GM12892 (cell line): ENCODE measurements around the gene ROBO4.

Experiments
- DNase-seq: peaks from one replicate; pipeline ENCODE4 v3.0.0; 2011; ENCODE audit not compliant: insufficient read length
- FAIRE-seq: peaks from 2 replicates; lab custom pipeline; 2011; peaks lifted over from hg19 to GRCh38; lab: Jason Lieb, UNC
- POLR2A ChIP-seq: IDR thresholded peaks from 2 replicates; pipeline ENCODE4 v1.6.1; 2011; ENCODE audit warnings: low read depth, low read length, control low read depth
- POLR2AphosphoS5 ChIP-seq: IDR thresholded peaks from 2 replicates; pipeline ENCODE4 v1.6.1; 2011; ENCODE audit warnings: low read depth, low read length, control low read depth
- TAF1 ChIP-seq: IDR thresholded peaks from 2 replicates; pipeline ENCODE4 v1.6.1; 2011; ENCODE audit warnings: low read depth, mild to moderate bottlenecking, control low read depth, low read length, borderline replicate concordance

Gene ROBO4

DNA sequence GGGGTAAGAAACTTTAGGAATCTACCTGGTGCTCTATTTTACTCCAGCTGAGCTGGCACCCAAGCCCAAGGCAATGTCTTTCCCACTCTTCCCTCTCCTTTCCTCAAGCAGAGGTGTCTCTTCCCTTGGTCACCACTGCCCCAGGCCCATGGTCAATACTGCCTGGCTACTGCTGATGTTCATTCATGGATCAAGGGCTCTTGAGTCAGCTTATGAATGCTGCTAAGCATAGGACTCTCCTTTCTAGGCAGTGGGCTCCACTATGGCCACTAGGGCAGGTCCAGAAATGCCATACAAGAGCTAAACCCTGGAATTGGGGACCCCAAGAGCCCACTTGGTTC is 18.7 kb upstream of the ROBO4 start:
- no peak for FAIRE-seq
- DNase-seq = no peak
- no peak for TF ChIP-seq TAF1
- no peak for TF ChIP-seq POLR2AphosphoS5
- no peak for TF ChIP-seq POLR2A

GRCh38 chr11:124915541-124916369 is 18.1 kb upstream of the ROBO4 start:
- FAIRE-seq (no peak), DNase-seq (no peak)
- no peak for TF ChIP-seq POLR2AphosphoS5
- TF ChIP-seq TAF1 = no peak
- no peak for TF ChIP-seq POLR2A

- DNase-seq = no peak
- TF ChIP-seq TAF1 (no peak), POLR2AphosphoS5 (no peak), POLR2A (no peak)
- no peak for FAIRE-seq
These were observed 5.0 kb upstream of the ROBO4 start for GRCh38 chr11:124902616-124903015.

DNA sequence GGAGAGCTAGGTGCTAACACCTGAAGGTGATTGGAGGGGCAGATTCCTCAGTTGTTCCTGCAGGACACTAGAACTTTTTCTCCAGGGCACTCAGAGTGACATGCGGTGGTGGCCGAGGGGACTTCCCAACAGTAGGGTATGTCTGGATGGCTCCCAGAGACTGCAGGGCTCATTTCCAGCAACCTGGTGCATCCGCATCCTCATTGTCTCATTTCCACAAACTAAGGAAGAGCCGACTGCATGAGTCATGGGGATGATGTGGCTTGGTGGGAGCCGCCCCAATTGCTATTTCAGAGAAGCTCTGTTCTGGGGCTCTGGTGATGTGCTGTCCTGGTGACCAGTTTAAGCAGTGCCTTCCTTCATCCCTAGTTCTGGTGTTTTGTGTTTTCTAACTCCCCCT is 2.8 kb upstream of the ROBO4 start:
- DNase-seq (no peak), FAIRE-seq (no peak)
- TF ChIP-seq POLR2A (no peak), TAF1 (no peak), POLR2AphosphoS5 (no peak)

- DNase-seq (no peak), FAIRE-seq (no peak)
- TF ChIP-seq POLR2AphosphoS5 (no peak), POLR2A (no peak), TAF1 (no peak)
These were observed 1.9 kb upstream of the ROBO4 start for GRCh38 chr11:124899383-124900145.

DNA sequence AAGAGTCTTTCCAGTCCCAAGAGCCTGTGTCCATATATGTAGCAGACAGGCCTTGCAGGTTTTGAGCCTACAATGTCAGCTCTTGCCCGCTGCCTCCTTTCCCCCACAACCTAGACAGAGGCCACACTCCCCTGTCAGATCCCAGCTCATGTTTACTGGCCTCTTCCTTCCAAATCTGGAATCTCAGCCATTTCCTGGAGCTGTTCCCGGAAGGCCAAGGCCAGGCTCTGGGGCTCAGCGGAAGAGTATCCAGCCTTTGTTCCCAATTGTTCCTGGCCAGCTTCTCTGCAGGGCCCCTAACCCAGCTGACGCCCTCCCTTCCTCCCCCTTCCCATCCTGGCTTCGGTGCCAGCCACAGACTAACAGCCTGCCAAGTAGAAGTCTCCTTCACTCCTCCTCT is 1.0 kb upstream of the ROBO4 start:
- FAIRE-seq (no peak), DNase-seq (no peak)
- TF ChIP-seq POLR2A (no peak), TAF1 (no peak), POLR2AphosphoS5 (no peak)

DNA sequence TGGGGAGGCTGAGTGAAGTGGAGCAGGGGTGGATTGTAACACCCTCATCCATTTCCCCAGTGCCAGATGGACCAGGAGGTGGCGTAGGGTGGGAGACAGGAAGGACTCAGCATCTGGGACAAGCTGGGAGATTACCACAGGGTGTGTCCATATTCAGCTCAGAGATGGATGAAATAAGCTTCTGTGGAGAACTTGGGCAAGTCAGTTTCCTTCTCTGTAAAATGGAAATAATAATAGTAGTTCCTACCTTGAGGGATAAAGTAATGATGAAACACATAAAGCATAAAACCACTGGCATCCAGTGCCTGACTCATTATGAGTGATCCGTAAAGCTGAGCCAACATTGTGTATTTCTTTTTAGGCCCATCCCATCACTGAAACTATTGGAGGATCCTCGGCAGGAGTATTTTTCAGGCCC is 607 bp upstream of the ROBO4 start:
- no peak for FAIRE-seq
- no peak for DNase-seq

DNA sequence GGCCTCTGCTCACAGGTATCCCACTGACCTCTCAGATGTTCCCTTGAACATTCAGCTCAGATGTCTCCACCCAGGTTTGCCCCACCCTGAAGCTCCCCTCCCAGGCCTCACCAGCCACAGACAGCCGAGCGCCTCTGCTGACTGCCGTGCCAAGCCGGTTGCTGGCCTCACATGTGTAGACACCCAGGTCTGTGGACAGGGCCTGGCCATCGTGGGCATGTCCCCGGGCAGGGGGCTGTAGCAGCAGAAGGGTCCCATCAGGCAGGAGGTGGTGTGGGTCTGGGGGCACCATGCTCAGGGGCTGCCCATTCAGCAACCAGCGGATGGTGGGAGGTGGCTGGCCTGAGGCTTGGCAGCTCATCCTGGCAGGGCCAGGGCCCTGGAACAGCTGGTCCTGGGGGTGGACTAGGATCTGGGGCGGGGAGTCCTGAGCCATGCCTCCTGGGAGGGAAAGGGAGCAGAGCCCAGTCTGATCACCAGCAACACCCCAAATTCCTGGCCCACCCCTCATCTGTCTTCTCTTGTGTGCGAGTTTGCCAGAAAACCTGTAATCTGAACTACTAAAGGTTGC is 759 bp downstream of the ROBO4 start:
- no peak for FAIRE-seq
- no peak for DNase-seq
- TF ChIP-seq TAF1 (no peak), POLR2AphosphoS5 (no peak), POLR2A (no peak)

More for the DNA sequence above, 607 bp upstream of the ROBO4 start:
- TF ChIP-seq TAF1 (no peak), POLR2AphosphoS5 (no peak), POLR2A (no peak)

- TF ChIP-seq TAF1 (no peak), POLR2A (no peak), POLR2AphosphoS5 (no peak)
- DNase-seq = no peak
- no peak for FAIRE-seq
These were observed 1.5 kb downstream of the ROBO4 start for GRCh38 chr11:124896071-124896750.

DNA sequence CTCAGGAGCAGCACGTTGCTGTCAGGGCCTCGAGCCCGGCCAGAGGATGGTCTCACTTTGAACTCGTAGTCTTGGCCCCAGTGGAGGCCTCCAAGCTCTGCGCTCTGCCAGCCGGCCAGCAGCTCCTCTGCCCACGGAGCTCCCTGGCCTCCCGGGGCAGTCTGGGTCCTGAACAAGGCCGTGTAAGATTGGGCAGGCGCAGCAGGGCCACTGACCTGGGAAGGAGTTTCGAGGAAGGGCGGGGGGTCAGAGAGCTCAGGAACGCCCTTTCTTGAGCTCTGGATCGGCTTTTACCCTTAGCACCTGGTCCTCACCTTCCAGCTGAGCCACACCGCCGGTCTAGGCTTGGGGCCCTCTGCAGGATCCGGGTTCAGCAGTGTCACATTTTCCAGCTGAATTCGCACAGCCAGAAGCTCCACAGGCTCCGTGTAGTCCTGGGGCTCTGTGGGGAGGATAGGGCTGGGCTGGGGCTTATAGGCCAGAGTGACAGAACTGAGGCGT is 2.1 kb downstream of the ROBO4 start:
- TF ChIP-seq POLR2A = no peak
- TF ChIP-seq POLR2AphosphoS5 = no peak
- no peak for TF ChIP-seq TAF1
- no peak for FAIRE-seq
- DNase-seq = no peak

DNA sequence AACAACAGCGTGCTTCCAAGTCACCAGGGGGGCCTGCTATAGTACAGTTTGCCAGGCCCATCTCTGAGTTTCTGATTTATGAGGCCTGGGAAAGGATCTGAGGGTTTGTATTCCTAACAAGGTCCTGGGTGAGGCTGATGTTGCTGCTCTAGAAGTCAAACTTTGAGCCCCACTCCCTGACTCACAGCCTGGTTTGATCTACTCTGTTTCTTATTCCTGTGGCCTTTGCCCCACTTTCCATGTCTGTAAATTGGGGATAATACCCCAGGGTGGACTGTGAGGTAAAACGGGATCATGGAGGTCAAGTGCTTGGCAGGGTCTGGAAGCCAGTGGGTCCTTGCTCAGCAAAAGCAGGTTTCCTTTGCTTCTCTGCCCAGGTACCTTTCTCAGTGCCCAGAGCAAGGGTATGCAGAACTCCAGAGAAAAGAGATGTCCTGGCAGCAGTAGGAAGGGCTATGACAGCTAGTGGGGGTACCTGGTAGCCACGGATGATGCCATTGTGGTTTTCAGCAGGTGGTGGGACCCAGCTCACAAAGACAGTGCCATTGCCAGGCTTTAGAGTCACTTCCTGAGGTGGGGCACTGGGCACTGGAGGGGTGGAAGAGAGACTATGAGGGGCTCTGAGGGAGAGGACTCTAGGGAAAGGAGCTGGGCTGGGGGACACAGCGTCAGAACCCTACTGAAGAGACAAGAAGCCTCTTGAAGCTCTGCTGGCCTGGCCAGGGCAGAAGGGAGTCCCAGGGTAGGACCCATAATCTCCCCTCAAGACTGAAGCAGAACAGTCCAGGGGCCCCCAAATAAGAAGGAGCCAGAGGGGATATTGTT is 2.8 kb downstream of the ROBO4 start:
- DNase-seq = no peak
- no peak for FAIRE-seq
- TF ChIP-seq POLR2AphosphoS5 = no peak
- TF ChIP-seq TAF1 = no peak
- no peak for TF ChIP-seq POLR2A
